HG02970 (cell line): ENCODE measurements around the gene ZNF445.
"Not testable (repeated sequence)": the region's sequence is repeated elsewhere in the genome, so short reads cannot be mapped to it uniquely, and the experiment has no call there.

Source experiments
- ATAC-seq: cut with Tn5 transposase; IDR thresholded peaks from one replicate; pipeline ENCODE4 v1.9.1; 2021; ENCODE audit warnings: mild to moderate bottlenecking, moderate library complexity, moderate number of reproducible peaks; ENCODE audit not compliant: unreplicated experiment, low FRiP score

ZNF445 gene

DNA sequence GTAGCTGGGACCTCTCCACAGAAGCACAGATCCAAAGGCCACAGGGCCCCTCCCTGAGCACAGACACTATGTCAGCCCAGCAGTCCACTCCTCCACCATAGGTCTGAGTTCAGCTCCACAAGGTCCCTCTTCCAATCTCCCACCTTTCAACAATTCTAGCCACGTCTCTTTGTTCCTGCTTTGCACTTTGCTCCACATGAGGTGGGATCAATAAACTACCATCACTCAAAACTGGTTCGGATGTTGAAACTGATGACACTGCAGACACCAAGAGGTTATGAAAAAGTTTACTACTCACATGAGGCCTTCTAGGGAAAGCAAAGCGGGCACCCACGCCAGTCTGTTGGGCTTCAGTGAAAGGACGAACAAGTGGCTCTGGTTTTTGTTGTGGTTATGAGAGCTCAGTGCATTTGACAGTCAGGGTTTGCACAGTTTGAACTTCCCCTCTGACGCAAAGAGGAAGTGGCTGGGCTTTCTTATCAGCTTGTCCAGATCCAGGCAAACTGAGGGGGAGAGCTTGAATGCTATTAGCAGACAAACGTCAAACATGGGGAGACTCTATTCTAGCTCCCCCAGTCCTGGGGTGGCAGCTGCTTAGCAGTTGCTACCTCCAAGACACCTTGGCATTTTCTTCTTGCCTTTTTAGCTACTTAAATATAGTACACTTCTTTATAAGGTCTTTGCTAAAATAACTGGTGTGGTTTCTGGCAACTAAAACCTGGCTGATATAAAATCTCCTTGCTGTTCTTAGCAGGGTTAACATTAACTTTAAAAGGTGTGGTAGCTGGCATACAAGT is 37.8 kb downstream of the ZNF445 start:
- ATAC-seq: peak; percentile 70

- ATAC-seq: no peak
These were observed 39.7 kb downstream of the ZNF445 start for GRCh38 chr3:44437800-44438199.

- no peak for ATAC-seq
These were observed 41.3 kb downstream of the ZNF445 start for GRCh38 chr3:44436181-44436580.

GRCh38 chr3:44434834-44435510 is 42.5 kb downstream of the ZNF445 start:
- ATAC-seq: no peak

- no peak for ATAC-seq
These were observed 47.0 kb downstream of the ZNF445 start for GRCh38 chr3:44430466-44430865.

DNA sequence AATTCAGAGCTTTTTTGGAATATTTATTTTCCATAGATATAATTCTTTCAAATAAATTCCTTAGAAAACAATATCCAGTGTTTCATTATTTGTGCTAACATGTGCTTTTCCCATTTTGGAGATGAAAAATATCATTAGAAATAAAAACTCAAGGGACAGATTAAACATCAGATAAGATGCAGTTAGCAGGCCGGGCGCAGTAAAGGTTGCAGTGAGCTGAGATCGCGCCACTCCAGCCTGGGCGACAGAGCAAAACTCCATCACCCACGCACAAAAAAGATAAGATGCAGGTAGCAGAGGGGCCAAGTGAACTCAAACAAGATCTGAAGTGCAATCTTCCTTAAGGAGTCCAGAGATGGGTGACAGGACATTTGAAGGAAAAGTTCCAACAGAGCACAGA is 48.0 kb downstream of the ZNF445 start:
- ATAC-seq: no peak

DNA sequence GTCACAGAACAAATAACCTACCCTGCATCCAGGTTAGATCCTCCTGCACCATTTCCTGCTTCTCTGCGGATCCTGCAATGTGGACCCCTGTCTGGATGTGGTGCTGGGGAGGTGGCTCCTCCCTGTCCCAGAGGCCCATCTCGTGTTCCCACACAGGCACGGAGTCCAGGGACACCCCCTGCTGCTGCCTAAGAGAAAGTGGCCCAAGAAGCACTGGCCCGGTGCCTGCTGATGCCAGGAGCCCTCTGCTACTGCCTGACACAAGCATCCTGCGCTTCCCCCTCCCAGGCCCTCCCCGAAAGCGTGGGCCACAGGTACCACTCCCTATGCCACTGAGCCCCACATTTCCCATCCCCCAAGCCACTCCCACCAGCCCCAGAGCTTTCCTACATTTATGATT is 48.6 kb downstream of the ZNF445 start:
- no peak for ATAC-seq

DNA sequence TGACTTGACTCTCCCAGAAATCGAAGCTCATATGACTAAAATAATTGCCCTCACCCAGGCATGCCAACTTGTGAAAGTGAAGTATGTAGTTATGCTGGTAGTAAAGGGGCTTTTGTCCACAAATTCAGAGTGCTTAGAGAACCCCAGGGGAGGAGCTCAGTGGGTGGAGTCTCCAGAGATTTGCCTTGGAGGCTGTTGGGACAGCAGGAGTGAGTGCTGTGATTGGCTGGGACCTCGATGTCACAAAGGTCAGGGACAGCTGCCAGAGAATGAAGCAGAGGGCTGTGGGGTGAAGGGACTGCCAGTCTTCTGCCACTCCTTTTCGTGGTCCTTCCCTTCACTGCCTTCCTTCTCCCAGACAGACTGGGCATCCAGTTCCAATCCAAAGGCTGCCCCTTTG is 49.8 kb downstream of the ZNF445 start:
- ATAC-seq: no peak

- ATAC-seq: no peak
These were observed 52.7 kb downstream of the ZNF445 start for GRCh38 chr3:44424758-44425157.

DNA sequence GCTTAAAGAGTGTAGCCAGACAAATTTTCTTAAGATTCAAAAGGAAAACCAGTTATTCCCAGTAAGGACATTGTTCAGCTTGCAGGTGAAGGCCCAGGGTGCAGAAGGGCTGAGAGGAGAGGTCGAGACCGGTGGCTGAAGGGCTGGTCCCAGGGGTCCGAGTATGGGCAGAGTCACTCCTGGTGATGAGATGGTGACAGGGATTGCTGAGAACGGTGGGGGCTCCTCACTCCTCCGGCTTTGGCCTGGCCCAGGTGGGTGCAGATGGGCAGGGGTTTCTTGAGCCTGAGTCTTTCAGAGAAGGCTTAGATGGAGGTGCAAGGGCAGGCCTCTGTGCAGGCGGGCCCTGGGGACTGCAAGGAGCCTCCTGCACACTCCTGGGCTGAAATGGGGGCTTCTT is 56.2 kb downstream of the ZNF445 start:
- no peak for ATAC-seq

GRCh38 chr3:44420676-44421075 is 56.8 kb downstream of the ZNF445 start:
- no peak for ATAC-seq

DNA sequence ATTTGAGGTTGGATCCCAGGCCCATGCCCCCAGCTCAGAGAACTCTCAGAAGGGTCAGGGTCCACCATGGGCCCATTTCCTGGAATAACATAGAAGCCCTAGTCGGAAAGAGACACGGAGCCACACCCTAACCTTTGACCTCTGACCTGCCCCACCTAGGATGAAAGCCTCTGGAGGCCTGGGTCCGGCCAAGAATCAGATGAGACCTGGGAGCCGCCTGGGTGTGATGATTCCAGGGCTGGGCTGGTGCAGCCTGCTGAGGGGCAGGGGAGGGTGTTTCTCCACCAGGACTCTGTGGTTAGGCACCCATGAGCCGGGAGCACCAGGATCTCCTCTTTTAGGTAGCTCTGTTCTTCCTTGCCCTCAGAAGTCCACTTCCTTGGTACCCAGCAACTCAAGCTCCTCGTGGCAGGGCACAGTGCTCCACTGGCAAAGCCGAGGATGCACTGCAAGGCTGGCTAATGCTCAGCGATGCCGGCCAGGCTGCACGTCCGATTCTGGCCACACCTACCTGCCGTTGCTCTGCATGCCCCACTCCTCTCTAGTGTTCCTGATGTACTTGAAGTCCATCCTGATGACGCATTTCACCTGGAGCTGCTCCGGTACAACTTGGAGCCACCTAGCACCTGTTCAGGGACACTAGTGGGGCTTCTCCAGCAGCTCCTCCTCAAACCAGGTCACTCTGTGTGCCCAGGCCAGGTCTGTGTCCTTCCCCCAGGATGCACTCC is 57.4 kb downstream of the ZNF445 start:
- no peak for ATAC-seq

GRCh38 chr3:44419116-44419922 is 58.2 kb downstream of the ZNF445 start:
- ATAC-seq: no peak

GRCh38 chr3:44418549-44418948 is 58.9 kb downstream of the ZNF445 start:
- no peak for ATAC-seq

GRCh38 chr3:44418118-44418517 is 59.4 kb downstream of the ZNF445 start:
- ATAC-seq: not testable (repeated sequence)

DNA sequence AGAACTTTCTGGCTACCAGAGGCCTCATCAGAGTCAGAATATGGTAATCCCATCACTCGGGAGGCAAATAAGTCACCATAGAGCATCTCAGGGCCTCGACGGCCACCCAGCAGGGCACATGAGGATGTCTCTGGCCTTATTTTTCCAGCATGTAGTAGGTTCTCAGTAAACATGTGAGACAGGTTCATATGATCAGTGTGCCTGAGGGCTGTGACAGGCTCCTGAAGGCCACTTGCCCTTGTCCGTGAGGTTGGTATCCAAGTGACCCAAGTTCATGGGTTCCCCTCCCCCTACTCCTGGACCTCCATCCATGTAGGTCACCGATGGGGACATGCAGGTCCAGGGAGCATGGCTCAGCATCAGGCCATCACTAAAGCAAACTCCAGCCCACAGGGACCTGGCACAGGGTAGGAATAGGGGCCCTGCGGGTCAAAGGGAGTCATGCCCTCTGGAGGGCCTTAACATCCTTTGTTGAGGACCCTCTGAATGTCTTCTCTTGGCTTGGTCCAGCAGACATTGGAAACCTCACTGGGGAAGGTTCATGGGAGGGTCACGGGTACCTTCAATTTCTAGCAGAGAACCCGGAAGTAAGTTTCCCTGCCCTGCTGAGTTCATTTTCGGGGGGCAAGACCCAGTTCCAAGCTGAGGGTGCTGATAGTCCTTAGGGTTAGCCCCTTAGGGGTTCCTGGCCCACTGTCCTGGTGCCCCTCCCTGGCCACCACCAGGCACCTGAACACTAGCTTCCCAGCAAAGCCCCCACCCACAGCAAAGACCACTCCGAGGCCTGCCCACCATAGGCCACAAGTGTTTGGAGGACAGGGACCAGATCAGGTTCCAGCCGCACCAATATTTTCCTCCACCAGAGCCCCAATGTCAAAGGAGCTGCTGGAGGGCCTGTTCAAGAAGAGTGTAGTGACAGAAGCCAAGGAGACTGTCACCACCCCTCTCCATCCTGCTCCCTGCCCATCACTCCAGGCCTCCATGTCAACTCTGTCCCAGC is 61.1 kb downstream of the ZNF445 start:
- ATAC-seq: no peak

GRCh38 chr3:44415421-44415820 is 62.0 kb downstream of the ZNF445 start:
- ATAC-seq: no peak

GRCh38 chr3:44414517-44415090 is 62.9 kb downstream of the ZNF445 start:
- no peak for ATAC-seq

DNA sequence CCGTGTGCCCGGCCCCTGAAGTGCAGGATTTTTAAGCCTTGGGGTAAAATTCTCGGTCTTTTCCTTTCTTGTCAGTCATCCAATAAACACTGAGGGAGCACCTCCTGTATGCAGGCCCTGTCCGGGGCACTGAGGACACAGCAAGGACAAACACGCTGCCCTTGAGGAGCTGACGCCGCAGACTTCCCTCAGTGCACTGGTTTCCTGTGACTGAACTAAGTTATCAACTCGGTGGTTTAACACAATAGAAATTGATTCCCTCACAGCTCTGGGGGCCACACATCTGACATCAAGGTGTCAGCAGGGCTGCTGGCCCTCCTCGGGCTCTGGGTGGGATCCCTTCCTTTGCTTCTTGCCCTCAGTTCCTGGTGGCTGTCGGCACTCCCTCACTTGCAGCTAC is 65.1 kb downstream of the ZNF445 start:
- ATAC-seq: no peak
